ENCODE data around the gene SLC25A23.

SLC25A23 gene

DNA sequence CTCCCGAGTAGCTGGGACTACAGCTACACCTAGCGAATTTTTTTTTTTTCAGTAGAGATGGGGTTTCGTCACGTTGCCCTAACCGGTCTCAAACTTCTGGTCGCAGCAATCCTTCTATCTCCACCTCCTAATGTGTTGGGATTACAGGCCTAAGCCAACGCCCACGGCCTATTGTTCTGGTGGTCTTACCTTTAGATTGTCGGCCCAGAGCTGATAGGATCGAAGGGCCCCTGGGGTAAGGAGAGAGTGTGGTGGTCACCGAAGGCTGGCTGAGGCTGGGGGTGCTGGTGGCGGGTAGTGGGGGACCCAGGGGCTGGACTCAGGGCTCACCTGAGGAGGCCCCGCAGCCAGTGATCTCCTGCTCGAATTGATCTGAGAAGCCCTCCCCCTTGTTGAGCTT, 11.5 kb upstream of the SLC25A23 start:
- Histone ChIP-seq H2AFZ (no peak overlapping the region), H3K4me2 (ENCODE audit: low read length) (no peak overlapping the region), H3K36me3 (ENCODE audit: control insufficient read depth, insufficient read depth, low read length) (no peaks in the 10 kb centered on the region), H3K4me3 (ENCODE audit: low read depth, low read length) (no peak overlapping the region), H3K27ac (no peak overlapping the region), H3K9ac (no peak overlapping the region), H3K9me3 (ENCODE audit: control insufficient read depth, low read length) (no peaks in the 10 kb centered on the region), H3K4me1 (no peaks in the 10 kb centered on the region), H3K79me2 (no peaks in the 10 kb centered on the region), H3K27me3 (ENCODE audit: control insufficient read depth, insufficient read depth, low read length) (no peaks in the 10 kb centered on the region)
- no peak for TF ChIP-seq CTCF (IDR thresholded peaks at IDR 0.05)

DNA sequence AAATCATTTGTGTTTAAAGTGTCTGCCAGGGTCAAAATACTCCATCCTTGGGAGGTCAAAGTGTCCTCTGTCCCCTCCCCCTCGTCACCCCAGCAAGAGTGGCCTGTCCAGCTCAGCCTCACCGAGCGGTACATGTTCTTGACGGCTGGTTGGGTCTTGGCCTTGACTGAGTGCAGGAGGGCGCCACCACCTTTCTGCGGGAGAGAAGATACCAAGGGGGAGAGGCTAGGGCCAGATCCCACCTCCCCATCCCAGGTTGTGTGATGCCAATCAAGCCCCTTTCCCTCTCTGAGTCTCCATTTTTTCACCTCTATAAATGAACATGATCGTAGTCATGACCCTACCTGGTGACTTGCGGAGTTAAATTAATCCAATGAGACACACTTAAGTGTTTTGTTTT, 10.6 kb upstream of the SLC25A23 start:
- H2AFZ ChIP-seq, result no peak overlapping the region
- H3K4me3 ChIP-seq (ENCODE audit: low read depth, low read length), result no peak overlapping the region
- no peaks in the 10 kb centered on the region for H3K9me3 ChIP-seq (ENCODE audit: control insufficient read depth, low read length)
- H3K79me2 ChIP-seq, result no peaks in the 10 kb centered on the region
- no peaks in the 10 kb centered on the region for H3K4me1 ChIP-seq
- no peaks in the 10 kb centered on the region for H3K36me3 ChIP-seq (ENCODE audit: control insufficient read depth, insufficient read depth, low read length)
- no peak for TF ChIP-seq CTCF (IDR thresholded peaks at IDR 0.05)
- no peaks in the 10 kb centered on the region for H3K27me3 ChIP-seq (ENCODE audit: control insufficient read depth, insufficient read depth, low read length)
- H3K9ac ChIP-seq, result no peak overlapping the region
- no peak overlapping the region for H3K27ac ChIP-seq
- H3K4me2 ChIP-seq (ENCODE audit: low read length), result no peak overlapping the region

DNA sequence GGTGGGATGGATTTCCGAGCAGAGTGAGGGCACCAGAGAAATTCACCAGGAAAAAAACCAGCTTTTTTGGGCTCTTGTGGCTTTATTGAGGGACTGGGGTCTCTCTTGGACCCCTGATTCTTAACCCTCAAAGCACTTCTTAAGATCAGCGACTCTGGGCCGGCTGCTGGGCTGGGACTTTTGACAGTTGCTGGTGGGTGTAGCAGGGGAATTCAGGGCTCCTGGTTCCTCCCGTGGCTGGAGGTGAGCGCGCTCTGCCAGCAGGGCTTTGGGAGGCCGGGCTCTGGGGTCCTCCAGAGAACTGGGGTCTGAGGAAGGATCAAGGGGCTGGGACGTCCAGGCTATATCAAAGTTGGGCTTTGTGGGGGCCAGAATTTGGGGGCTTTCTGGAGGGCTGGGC, 7.8 kb upstream of the SLC25A23 start:
- Histone ChIP-seq H3K27me3 (ENCODE audit: control insufficient read depth, insufficient read depth, low read length) (no peaks in the 10 kb centered on the region), H3K4me2 (ENCODE audit: low read length) (no peak overlapping the region), H3K9me3 (ENCODE audit: control insufficient read depth, low read length) (no peaks in the 10 kb centered on the region), H3K4me3 (ENCODE audit: low read depth, low read length) (no peak overlapping the region), H3K36me3 (ENCODE audit: control insufficient read depth, insufficient read depth, low read length) (no peaks in the 10 kb centered on the region), H2AFZ (no peak overlapping the region), H3K4me1 (peaks cover 2% of the 10 kb centered on the region), H3K79me2 (no peaks in the 10 kb centered on the region), H3K27ac (no peak overlapping the region), H3K9ac (no peak overlapping the region)
- TF ChIP-seq CTCF (IDR thresholded peaks at IDR 0.05), result no peak

GRCh38 chr19:6466526-6467248, 7.1 kb upstream of the SLC25A23 start:
- Histone ChIP-seq H3K27ac (no peak overlapping the region), H2AFZ (no peak overlapping the region), H3K79me2 (no peaks in the 10 kb centered on the region), H3K9me3 (ENCODE audit: control insufficient read depth, low read length) (no peaks in the 10 kb centered on the region), H3K36me3 (ENCODE audit: control insufficient read depth, insufficient read depth, low read length) (no peaks in the 10 kb centered on the region), H3K27me3 (ENCODE audit: control insufficient read depth, insufficient read depth, low read length) (no peaks in the 10 kb centered on the region), H3K9ac (no peak overlapping the region), H3K4me3 (ENCODE audit: low read depth, low read length) (no peak overlapping the region), H3K4me2 (ENCODE audit: low read length) (no peak overlapping the region), H3K4me1 (peaks cover 2% of the 10 kb centered on the region)
- TF ChIP-seq CTCF (IDR thresholded peaks at IDR 0.05), result no peak

- Histone ChIP-seq H3K27ac (no peak overlapping the region), H3K36me3 (ENCODE audit: control insufficient read depth, insufficient read depth, low read length) (no peaks in the 10 kb centered on the region), H3K9me3 (ENCODE audit: control insufficient read depth, low read length) (no peaks in the 10 kb centered on the region), H2AFZ (no peak overlapping the region), H3K79me2 (no peaks in the 10 kb centered on the region), H3K9ac (no peak overlapping the region), H3K4me3 (ENCODE audit: low read depth, low read length) (peak overlapping the region; percentile 93), H3K27me3 (ENCODE audit: control insufficient read depth, insufficient read depth, low read length) (no peaks in the 10 kb centered on the region), H3K4me1 (peaks cover 2% of the 10 kb centered on the region), H3K4me2 (ENCODE audit: low read length) (no peak overlapping the region)
- TF ChIP-seq CTCF (IDR thresholded peaks at IDR 0.05), result no peak
Observed at GRCh38 chr19:6465663-6466062, 6.1 kb upstream of the SLC25A23 start.

All from parathyroid adenoma (tissue), 2 donors.